H9 (cell line): Measurements from ENCODE around the gene SLC35A5. TPM values are rescaled to one million over a fixed set of nuclear protein-coding genes. Genes with fewer than 3 reads are reported as not detected.
"Not testable (repeated sequence)": the region's sequence is repeated elsewhere in the genome, so short reads cannot be mapped to it uniquely, and the experiment has no call there.

Experiments used
- DNase-seq: peaks from one replicate; pipeline ENCODE4 v3.0.0-alpha.2; 2017
- H2AFZ ChIP-seq: one replicate; pipeline ENCODE4 v1.6.1; 2013; ENCODE audit warnings: mild to moderate bottlenecking, low read length, control low read depth, moderate library complexity
- H2AK5ac ChIP-seq: 2 replicates; pipeline ENCODE4 v1.6.1; 2013; ENCODE audit warnings: low read length, control low read depth, mixed read lengths; ENCODE audit not compliant: insufficient read length
- H2BK120ac ChIP-seq: one replicate; pipeline ENCODE4 v1.6.1; 2013; ENCODE audit warnings: low read depth, mild to moderate bottlenecking, low read length, control low read depth, inconsistent platforms; ENCODE audit not compliant: poor library complexity, severe bottlenecking
- H2BK12ac ChIP-seq: 2 replicates; pipeline ENCODE4 v1.6.1; 2013; ENCODE audit warnings: low read length, control low read depth, mixed read lengths, low read depth; ENCODE audit not compliant: insufficient read length
- H2BK15ac ChIP-seq: 2 replicates; pipeline ENCODE4 v1.6.1; 2013; ENCODE audit warnings: low read depth, low read length, control low read depth
- H2BK20ac ChIP-seq: one replicate; pipeline ENCODE4 v1.6.1; 2013; ENCODE audit warnings: low read depth, mild to moderate bottlenecking, low read length, control low read depth, inconsistent platforms; ENCODE audit not compliant: poor library complexity, severe bottlenecking
- H2BK5ac ChIP-seq: 2 replicates; pipeline ENCODE4 v1.6.1; 2013; ENCODE audit warnings: low read length, control low read depth, mixed read lengths; ENCODE audit not compliant: insufficient read length
- H3K14ac ChIP-seq: 2 replicates; pipeline ENCODE4 v1.6.1; 2013; ENCODE audit warnings: low read length, control low read depth; ENCODE audit not compliant: insufficient read depth
- H3K18ac ChIP-seq: 2 replicates; pipeline ENCODE4 v1.6.1; 2013; ENCODE audit warnings: low read depth, mild to moderate bottlenecking, mixed read lengths, low read length, control low read depth; ENCODE audit not compliant: insufficient read length
- H3K23ac ChIP-seq: 2 replicates; pipeline ENCODE4 v1.6.1; 2013; ENCODE audit warnings: low read length, control low read depth, mixed read lengths, low read depth; ENCODE audit not compliant: insufficient read length
- H3K23me2 ChIP-seq: 2 replicates; pipeline ENCODE4 v1.6.1; 2013; ENCODE audit warnings: low read depth, mild to moderate bottlenecking, mixed read lengths, low read length, control low read depth; ENCODE audit not compliant: insufficient read length, poor library complexity, severe bottlenecking
- H3K27ac ChIP-seq: 2 replicates; pipeline ENCODE4 v1.5.1; 2013; ENCODE audit warnings: low read length, control low read depth, mixed read lengths, low read depth; ENCODE audit not compliant: insufficient read length
- H3K27me3 ChIP-seq: 2 replicates; pipeline ENCODE4 v1.6.1; 2013; ENCODE audit warnings: low read length, control low read depth, inconsistent platforms; ENCODE audit not compliant: insufficient read depth
- H3K4ac ChIP-seq: 2 replicates; pipeline ENCODE4 v1.6.1; 2013; ENCODE audit warnings: low read depth, mild to moderate bottlenecking, control low read depth, inconsistent platforms, low read length, moderate library complexity
- H3K4me1 ChIP-seq: 2 replicates; pipeline ENCODE4 v1.6.1; 2013; ENCODE audit warnings: low read length, control low read depth, inconsistent platforms; ENCODE audit not compliant: insufficient read depth
- H3K4me2 ChIP-seq: 2 replicates; pipeline ENCODE4 v1.6.1; 2013; ENCODE audit warnings: low read length, control low read depth, mixed read lengths; ENCODE audit not compliant: insufficient read length, insufficient read depth
- H3K56ac ChIP-seq: 2 replicates; pipeline ENCODE4 v1.6.1; 2013; ENCODE audit warnings: low read depth, mild to moderate bottlenecking, mixed read lengths, low read length, control low read depth; ENCODE audit not compliant: insufficient read length
- H3K79me1 ChIP-seq: 2 replicates; pipeline ENCODE4 v1.6.1; 2013; ENCODE audit warnings: low read depth, mild to moderate bottlenecking, moderate library complexity, low read length, control low read depth, inconsistent platforms; ENCODE audit not compliant: insufficient read depth, poor library complexity, severe bottlenecking
- H3K79me2 ChIP-seq: 2 replicates; pipeline ENCODE4 v1.6.1; 2013; ENCODE audit warnings: low read length, control low read depth, inconsistent platforms; ENCODE audit not compliant: insufficient read depth
- H3K9ac ChIP-seq: 2 replicates; pipeline ENCODE4 v1.6.1; 2013; ENCODE audit warnings: low read length, control low read depth, mixed read lengths; ENCODE audit not compliant: insufficient read length; ENCODE audit errors: extremely low read depth
- H3K9me3 ChIP-seq: one replicate; pipeline ENCODE4 v1.6.1; 2013; ENCODE audit warnings: low read depth, low read length, inconsistent platforms; ENCODE audit not compliant: control insufficient read depth
- H3T11ph ChIP-seq: one replicate; pipeline ENCODE4 v1.6.1; 2013; ENCODE audit warnings: mild to moderate bottlenecking, low read length, control low read depth, inconsistent platforms
- H4K20me1 ChIP-seq: one replicate; pipeline ENCODE4 v1.6.1; 2013; ENCODE audit not compliant: control insufficient read depth, insufficient read length, insufficient read depth
- H4K5ac ChIP-seq: 2 replicates; pipeline ENCODE4 v1.6.1; 2013; ENCODE audit warnings: low read depth, mild to moderate bottlenecking, mixed read lengths, low read length, control low read depth; ENCODE audit not compliant: insufficient read length
- H4K8ac ChIP-seq: replicated peaks from 2 replicates; pipeline ENCODE4 v1.6.1; 2013; ENCODE audit warnings: low read length, control low read depth, mixed read lengths, low read depth; ENCODE audit not compliant: insufficient read length
- H4K91ac ChIP-seq: 2 replicates; pipeline ENCODE4 v1.6.1; 2013; ENCODE audit warnings: low read depth, mild to moderate bottlenecking, moderate library complexity, mixed read lengths, low read length, control low read depth; ENCODE audit not compliant: insufficient read length
- H3K27ac Mint-ChIP-seq, 3 experiments: 2 replicates in 2 of 3; 3 replicates in 1 of 3; pipeline ENCODE4 v1.8.0; 2020 to 2021; ENCODE audit warnings: mixed read lengths in 3 of 3, mild to moderate bottlenecking in 1 of 3, moderate library complexity in 1 of 3
- H3K27me3 Mint-ChIP-seq: 2 replicates; pipeline ENCODE4 v1.8.0; 2021; ENCODE audit warnings: low read depth, mild to moderate bottlenecking, moderate library complexity, mixed read lengths
- H3K36me3 Mint-ChIP-seq, 3 experiments: 2 replicates in 2 of 3; 3 replicates in 1 of 3; pipeline ENCODE4 v1.8.0; 2020 to 2021; ENCODE audit warnings: low read depth in 3 of 3, mixed read lengths in 3 of 3; ENCODE audit not compliant: insufficient read depth in 1 of 3
- H3K4me1 Mint-ChIP-seq, 2 experiments: 2 replicates each; pipeline ENCODE4 v1.8.0; 2020; ENCODE audit warnings: mixed read lengths in 2 of 2
- H3K4me3 Mint-ChIP-seq, 2 experiments: 2 replicates in 1 of 2; 3 replicates in 1 of 2; pipeline ENCODE4 v1.8.0; 2020 to 2021; ENCODE audit warnings: mild to moderate bottlenecking in 2 of 2, mixed read lengths in 2 of 2, moderate library complexity in 1 of 2
- H3K9me3 Mint-ChIP-seq, 2 experiments: 2 replicates in 1 of 2; 3 replicates in 1 of 2; pipeline ENCODE4 v1.8.0; 2020; ENCODE audit warnings: mild to moderate bottlenecking in 2 of 2, mixed read lengths in 2 of 2, moderate library complexity in 1 of 2
- CTCF ChIP-seq: fragments of 200-600 bp; sonication (generic); conservative IDR thresholded peaks from 3 replicates; pipeline ENCODE4 v1.8.0; 2021; ENCODE audit warnings: antibody characterized with exemption, mild to moderate bottlenecking
- whole genome bisulfite sequencing: extraction: QIAGEN DNeasy Blood & Tissue Kit; methylation state at CpG from one replicate; pipeline ENCODE4 v1.1.7; 2013; ENCODE audit warnings: missing lambda C conversion rate, low lambda C conversion rate, mixed read lengths; ENCODE audit not compliant: insufficient read length; ENCODE audit errors: extremely low coverage; 5-methylcytosine and 5-hydroxymethylcytosine counted together
- total RNA-seq: library from RNA; stranded (reverse); gene quantifications from 2 replicates; pipeline ENCODE4 v1.2.1, GENCODE V29; 2021

The SLC35A5 gene
- total RNA-seq, 1 experiment from 2014 or later = 40.0 TPM

DNA sequence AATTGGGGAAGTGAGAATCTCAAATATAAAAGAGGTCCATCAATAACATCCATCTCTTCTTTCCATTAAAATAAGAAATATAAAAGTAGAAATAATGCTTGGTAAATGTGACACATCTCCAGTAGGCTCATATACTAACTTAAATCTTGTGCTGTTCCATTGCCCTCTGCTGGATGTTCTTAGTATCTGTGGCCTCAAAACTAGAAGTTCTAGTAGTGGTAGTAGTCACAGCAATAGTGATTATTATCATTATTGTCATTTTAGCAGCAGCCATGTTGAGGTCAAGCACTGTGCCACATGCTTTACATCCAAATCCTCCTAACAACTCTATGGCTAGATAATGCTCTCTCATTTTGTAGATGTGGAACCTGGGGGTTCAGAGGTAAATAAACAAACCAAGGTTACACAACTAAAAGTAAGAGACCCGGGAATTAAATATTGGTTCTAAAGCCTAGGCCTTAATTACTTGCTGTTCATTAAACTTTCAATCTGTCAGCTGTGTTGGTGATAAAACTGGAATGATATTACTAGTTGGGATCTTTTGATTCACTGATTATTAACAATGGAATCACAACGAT lies 42.3 kb upstream of the SLC35A5 start:
- Mint-ChIP-seq H3K27me3 (no peaks in the 10 kb centered on the region), H3K36me3 (peaks cover 2 to 11% (median 3%) of the 10 kb centered on the region in 3 experiments; a peak in 4 of 7 replicates), H3K4me1 (peaks cover 2% of the 10 kb centered on the region in 2 experiments; a peak in 2 of 4 replicates), H3K4me3 (no peak overlapping the region), H3K27ac (no peak overlapping the region), H3K9me3 (peaks cover 7 to 20% of the 10 kb centered on the region in 2 experiments; a peak in 4 of 5 replicates)
- no peaks in the 10 kb centered on the region; the same call in 1 of the 2 replicates for H3K4me1 ChIP-seq
- no peak overlapping the region for H2BK12ac ChIP-seq
- H3K9me3 ChIP-seq = no peaks in the 10 kb centered on the region
- H2BK5ac ChIP-seq = no peak overlapping the region
- H3K27me3 ChIP-seq = no peaks in the 10 kb centered on the region
- no peak overlapping the region for H3K18ac ChIP-seq
- no peak overlapping the region for H3K27ac ChIP-seq
- no peak overlapping the region for H3K4ac ChIP-seq
- H2AK5ac ChIP-seq = no peak overlapping the region
- no peak overlapping the region for H3K9ac ChIP-seq
- H3K56ac ChIP-seq = no peak overlapping the region
- H2BK20ac ChIP-seq = no peak overlapping the region
- H3K14ac ChIP-seq = no peak overlapping the region
- DNase-seq = no peak
- no peaks in the 10 kb centered on the region for H3K79me1 ChIP-seq
- no peak overlapping the region for H4K8ac ChIP-seq
- peak; percentile 88 for TF ChIP-seq CTCF
- H3K23me2 ChIP-seq = no peaks in the 10 kb centered on the region
- H4K20me1 ChIP-seq = no peaks in the 10 kb centered on the region
- WGBS = no CpG with 5 or more reads among the region's 2 CpGs
- no peak overlapping the region for H3T11ph ChIP-seq
- H3K23ac ChIP-seq = no peak overlapping the region
- H3K4me2 ChIP-seq = no peak overlapping the region
- H2AFZ ChIP-seq = no peak overlapping the region
- H3K79me2 ChIP-seq = no peaks in the 10 kb centered on the region
- no peak overlapping the region for H2BK120ac ChIP-seq
- H2BK15ac ChIP-seq = no peak overlapping the region
- no peak overlapping the region for H4K5ac ChIP-seq
- H4K91ac ChIP-seq = no peak overlapping the region

GRCh38 chr3:112524127-112524526 lies 37.7 kb upstream of the SLC35A5 start:
- no CpG with 5 or more reads among the region's 6 CpGs for WGBS
- H2BK20ac ChIP-seq = not testable (repeated sequence)

More at GRCh38 chr3:112524127-112524526, 37.7 kb upstream of the SLC35A5 start:
- H3K27me3 ChIP-seq, H3K4me1 Mint-ChIP-seq, H4K20me1 ChIP-seq, H3K79me1 ChIP-seq, H3K27ac ChIP-seq, DNase-seq, H3K4me3 Mint-ChIP-seq, H3K18ac ChIP-seq, H2AK5ac ChIP-seq, H3K9me3 Mint-ChIP-seq, H2BK120ac ChIP-seq, H2BK5ac ChIP-seq, H3K56ac ChIP-seq, H4K91ac ChIP-seq, H3T11ph ChIP-seq, H3K27ac Mint-ChIP-seq, H3K9ac ChIP-seq, H3K4me2 ChIP-seq, H3K4ac ChIP-seq, H3K4me1 ChIP-seq, H3K23ac ChIP-seq, H3K36me3 Mint-ChIP-seq, H4K8ac ChIP-seq, H2AFZ ChIP-seq, H4K5ac ChIP-seq, H3K27me3 Mint-ChIP-seq, H3K14ac ChIP-seq, H2BK15ac ChIP-seq, H3K23me2 ChIP-seq, H2BK12ac ChIP-seq, H3K9me3 ChIP-seq, H3K79me2 ChIP-seq: not testable (repeated sequence)
